ENCODE results near the gene CCR7. TPM values are rescaled to one million over a fixed set of nuclear protein-coding genes. Genes with fewer than 3 reads are reported as not detected.
A peak's percentile ranks its signal among the peaks of the same experiment; 100 is the strongest.

CCR7 gene
- total and polyA plus RNA-seq, 2 donors from 2014 or later = 0.17 to 7.1 TPM

DNA sequence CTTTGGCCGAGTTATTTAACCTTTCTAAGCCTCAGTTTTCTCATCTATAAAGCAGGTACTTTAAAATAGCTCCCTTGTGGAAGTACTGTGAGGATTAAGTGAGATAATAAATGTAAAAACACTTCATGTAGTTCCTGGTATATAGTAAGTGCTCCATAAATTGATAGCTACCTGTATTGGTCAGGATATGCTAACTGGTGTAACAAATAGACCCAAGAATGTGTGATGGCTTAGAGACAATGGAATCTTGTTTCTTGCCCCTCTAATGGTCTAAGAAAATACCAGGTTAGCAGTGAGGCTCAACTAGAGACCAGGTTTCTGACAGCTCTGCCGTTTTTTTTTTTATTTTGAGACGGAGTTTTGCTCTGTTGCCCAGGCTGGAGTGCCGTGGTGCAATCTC is 29.8 kb downstream of the CCR7 start:
- no peak for TF ChIP-seq CTCF (IDR thresholded peaks at IDR 0.05; ENCODE audit: borderline replicate concordance, extremely low read depth, insufficient read depth)
- H3K4me1 ChIP-seq (ENCODE audit: control insufficient read depth in 2 of 3, insufficient read depth in 2 of 3, low read depth in 1 of 3, low read length in 3 of 3) = peaks cover 2 to 43% (median 32%) of the 10 kb centered on the region in 3 donors
- H3K4me3 ChIP-seq (ENCODE audit: low read length in 3 of 3) = no peak overlapping the region
- FAIRE-seq (no peak), DNase-seq (no peak)
- no peaks in the 10 kb centered on the region for H3K27me3 ChIP-seq (ENCODE audit: control insufficient read depth, insufficient read depth, low read length)
- peak overlapping the region; percentile 60 to 80 for H3K27ac ChIP-seq (ENCODE audit: low read depth in 2 of 2, low read length in 2 of 2)
- no peaks in the 10 kb centered on the region for H3K9me3 ChIP-seq (ENCODE audit: control insufficient read depth in 2 of 3, insufficient read depth in 1 of 3, low read length in 3 of 3)
- no peaks in the 10 kb centered on the region for H3K36me3 ChIP-seq (ENCODE audit: control insufficient read depth in 2 of 3, insufficient read depth in 3 of 3, low read length in 3 of 3)
- intact Hi-C loops (cut with DNase I) = loop anchor here (10.0 kb wide), 1 partner anchor 91 kb away; the partner anchor contains the start of gene IGFBP4
- no peak overlapping the region for H3K9ac ChIP-seq (ENCODE audit: low read length in 3 of 3)

GRCh38 chr17:40534371-40535189 is 30.7 kb downstream of the CCR7 start:
- H3K4me3 ChIP-seq (ENCODE audit: low read length in 3 of 3) = no peak overlapping the region
- H3K27ac ChIP-seq (ENCODE audit: low read depth in 2 of 2, low read length in 2 of 2) = peak overlapping the region; percentile 69 to 79
- H3K9me3 ChIP-seq (ENCODE audit: control insufficient read depth in 2 of 3, insufficient read depth in 1 of 3, low read length in 3 of 3) = no peaks in the 10 kb centered on the region
- no peaks in the 10 kb centered on the region for H3K27me3 ChIP-seq (ENCODE audit: control insufficient read depth, insufficient read depth, low read length)
- FAIRE-seq (no peak), DNase-seq (peak in 3 of 5 donors; percentile 54 to 70 (median 58))
- TF ChIP-seq CTCF (IDR thresholded peaks at IDR 0.05; ENCODE audit: borderline replicate concordance, extremely low read depth, insufficient read depth) = no peak
- H3K9ac ChIP-seq (ENCODE audit: low read length in 3 of 3) = peak overlapping the region in 2 of 3 donors; percentile 2 to 41
- H3K36me3 ChIP-seq (ENCODE audit: control insufficient read depth in 2 of 3, insufficient read depth in 3 of 3, low read length in 3 of 3) = no peaks in the 10 kb centered on the region
- H3K4me1 ChIP-seq (ENCODE audit: control insufficient read depth in 2 of 3, insufficient read depth in 2 of 3, low read depth in 1 of 3, low read length in 3 of 3) = peaks cover 2 to 37% (median 30%) of the 10 kb centered on the region in 3 donors
- intact Hi-C loops (cut with DNase I) = loop anchor here (10.0 kb wide), 1 partner anchor 90 kb away; the partner anchor contains the start of gene IGFBP4

GRCh38 chr17:40533896-40534295 is 31.4 kb downstream of the CCR7 start:
- no peaks in the 10 kb centered on the region for H3K36me3 ChIP-seq (ENCODE audit: control insufficient read depth in 2 of 3, insufficient read depth in 3 of 3, low read length in 3 of 3)
- H3K9me3 ChIP-seq (ENCODE audit: control insufficient read depth in 2 of 3, insufficient read depth in 1 of 3, low read length in 3 of 3) = no peaks in the 10 kb centered on the region
- no peak overlapping the region for H3K4me3 ChIP-seq (ENCODE audit: low read length in 3 of 3)
- peaks cover 2 to 35% (median 26%) of the 10 kb centered on the region in 3 donors for H3K4me1 ChIP-seq (ENCODE audit: control insufficient read depth in 2 of 3, insufficient read depth in 2 of 3, low read depth in 1 of 3, low read length in 3 of 3)
- DNase-seq (no peak), FAIRE-seq (no peak)
- H3K27ac ChIP-seq (ENCODE audit: low read depth in 2 of 2, low read length in 2 of 2) = peak overlapping the region; percentile 69 to 79
- peak overlapping the region in 1 of 3 donors; percentile 41 for H3K9ac ChIP-seq (ENCODE audit: low read length in 3 of 3)
- TF ChIP-seq CTCF (IDR thresholded peaks at IDR 0.05; ENCODE audit: borderline replicate concordance, extremely low read depth, insufficient read depth) = no peak
- intact Hi-C loops (cut with DNase I) = loop anchor here (10.0 kb wide), 1 partner anchor 89 kb away; the partner anchor contains the start of gene IGFBP4
- H3K27me3 ChIP-seq (ENCODE audit: control insufficient read depth, insufficient read depth, low read length) = no peaks in the 10 kb centered on the region
